ENCODE measurements around the gene BATF.

BATF gene

DNA sequence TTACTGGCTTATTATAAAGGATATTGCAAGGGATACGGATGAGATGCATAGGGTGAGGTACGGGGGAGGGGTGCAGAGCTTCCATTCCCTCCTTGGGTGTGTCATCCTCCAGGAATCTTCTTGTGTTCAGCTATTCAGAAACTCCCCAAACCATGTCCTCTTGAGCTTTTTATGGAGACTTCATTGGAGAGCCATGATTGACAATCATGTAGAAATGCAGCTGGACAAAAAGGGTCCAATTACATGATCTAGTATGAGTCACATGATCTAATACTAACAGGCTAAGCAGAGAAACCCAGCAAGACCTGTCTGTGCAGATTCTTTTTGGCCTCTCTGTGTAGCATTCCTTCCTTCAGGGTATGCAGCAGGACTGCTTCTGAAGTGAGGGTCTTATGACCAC is 32.2 kb downstream of the BATF start:
- Histone ChIP-seq H3K9me3 (no peaks in the 10 kb centered on the region), H3K27me3 (no peaks in the 10 kb centered on the region), H3K27ac (no peak overlapping the region), H3K4me1 (ENCODE audit: control insufficient read depth in 1 of 2, insufficient read depth in 1 of 2, low read depth in 1 of 2, low read length in 1 of 2) (no peaks in the 10 kb centered on the region), H3K36me3 (no peaks in the 10 kb centered on the region), H3K4me3 (ENCODE audit: low read depth in 1 of 2, low read length in 1 of 2) (no peak overlapping the region)
- TF ChIP-seq CTCF (IDR thresholded peaks at IDR 0.05) = no peak

- no peak overlapping the region for H3K4me3 ChIP-seq (ENCODE audit: low read depth in 1 of 2, low read length in 1 of 2)
- H3K27ac ChIP-seq = no peak overlapping the region
- H3K36me3 ChIP-seq = no peaks in the 10 kb centered on the region
- TF ChIP-seq CTCF (IDR thresholded peaks at IDR 0.05) = no peak
- no peaks in the 10 kb centered on the region for H3K27me3 ChIP-seq
- peaks cover 5 to 6% of the 10 kb centered on the region in 2 experiments for H3K4me1 ChIP-seq (ENCODE audit: control insufficient read depth in 1 of 2, insufficient read depth in 1 of 2, low read depth in 1 of 2, low read length in 1 of 2)
- H3K9me3 ChIP-seq = no peaks in the 10 kb centered on the region
Observed at GRCh38 chr14:75558440-75558839, 36.2 kb downstream of the BATF start.

DNA sequence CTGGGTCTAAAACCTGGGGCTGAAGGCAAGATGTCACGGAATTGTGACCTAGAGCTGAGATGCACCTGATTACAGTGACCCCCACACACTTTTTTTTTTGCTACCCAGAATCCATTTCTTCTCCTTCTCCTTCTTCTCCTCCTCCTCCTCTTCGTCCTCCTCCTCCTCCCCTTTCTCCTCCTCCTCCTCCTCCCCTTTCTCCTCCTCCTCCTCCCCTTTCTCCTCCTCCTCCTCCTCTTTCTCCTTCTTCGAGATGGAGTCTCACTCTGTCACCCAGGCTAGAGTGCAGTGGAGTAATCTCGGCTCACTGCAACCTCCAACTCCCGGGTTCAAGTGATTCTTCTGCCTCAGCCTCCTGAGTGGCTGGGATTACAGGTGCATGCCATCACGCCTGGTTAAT is 36.8 kb downstream of the BATF start:
- no peak for TF ChIP-seq CTCF (IDR thresholded peaks at IDR 0.05)
- no peak overlapping the region for H3K27ac ChIP-seq
- no peaks in the 10 kb centered on the region for H3K9me3 ChIP-seq
- no peak overlapping the region for H3K4me3 ChIP-seq (ENCODE audit: low read depth in 1 of 2, low read length in 1 of 2)
- no peaks in the 10 kb centered on the region for H3K27me3 ChIP-seq
- H3K36me3 ChIP-seq = no peaks in the 10 kb centered on the region
- H3K4me1 ChIP-seq (ENCODE audit: control insufficient read depth in 1 of 2, insufficient read depth in 1 of 2, low read depth in 1 of 2, low read length in 1 of 2) = peaks cover 5 to 6% of the 10 kb centered on the region in 2 experiments

- no peak overlapping the region for H3K27ac ChIP-seq
- TF ChIP-seq CTCF (IDR thresholded peaks at IDR 0.05) = no peak
- H3K4me3 ChIP-seq (ENCODE audit: low read depth in 1 of 2, low read length in 1 of 2) = no peak overlapping the region
Observed at GRCh38 chr14:75559451-75560222, 37.4 kb downstream of the BATF start.

GRCh38 chr14:75561013-75561432 is 38.8 kb downstream of the BATF start:
- H3K4me3 ChIP-seq (ENCODE audit: low read depth in 1 of 2, low read length in 1 of 2) = no peak overlapping the region
- H3K27me3 ChIP-seq = no peaks in the 10 kb centered on the region
- TF ChIP-seq CTCF (IDR thresholded peaks at IDR 0.05) = peak; percentile 71
- H3K9me3 ChIP-seq = no peaks in the 10 kb centered on the region
- H3K4me1 ChIP-seq (ENCODE audit: control insufficient read depth in 1 of 2, insufficient read depth in 1 of 2, low read depth in 1 of 2, low read length in 1 of 2) = peaks cover 5 to 9% of the 10 kb centered on the region in 2 experiments
- no peak overlapping the region for H3K27ac ChIP-seq
- no peaks in the 10 kb centered on the region for H3K36me3 ChIP-seq

More at GRCh38 chr14:75559451-75560222, 37.4 kb downstream of the BATF start:
- H3K4me1 ChIP-seq (ENCODE audit: control insufficient read depth in 1 of 2, insufficient read depth in 1 of 2, low read depth in 1 of 2, low read length in 1 of 2) = peaks cover 5 to 6% of the 10 kb centered on the region in 2 experiments
- H3K9me3 ChIP-seq = no peaks in the 10 kb centered on the region
- H3K36me3 ChIP-seq = no peaks in the 10 kb centered on the region
- no peaks in the 10 kb centered on the region for H3K27me3 ChIP-seq
